GM19240 (cell line): ENCODE results near the gene MED13L.

Experiments used
- DNase-seq: peaks from one replicate; pipeline ENCODE4 v3.0.0; 2011; ENCODE audit warnings: low spot score; ENCODE audit not compliant: insufficient read length

Gene MED13L

GRCh38 chr12:116092776-116093175, 184.7 kb downstream of the MED13L start:
- no peak for DNase-seq

- DNase-seq, result no peak
Observed at GRCh38 chr12:116092162-116092561, 185.3 kb downstream of the MED13L start.

- no peak for DNase-seq
Observed at GRCh38 chr12:116091579-116091978, 185.9 kb downstream of the MED13L start.

GRCh38 chr12:116090516-116090915, 187.0 kb downstream of the MED13L start:
- no peak for DNase-seq

- no peak for DNase-seq
Observed at GRCh38 chr12:116089080-116089479, 188.4 kb downstream of the MED13L start.

- no peak for DNase-seq
Observed at GRCh38 chr12:116087962-116088361, 189.5 kb downstream of the MED13L start.

- DNase-seq, result no peak
Observed at GRCh38 chr12:116087399-116087798, 190.1 kb downstream of the MED13L start.

- no peak for DNase-seq
Observed at GRCh38 chr12:116080415-116080814, 197.1 kb downstream of the MED13L start.

GRCh38 chr12:116078396-116078795, 199.1 kb downstream of the MED13L start:
- DNase-seq, result no peak

- no peak for DNase-seq
Observed at GRCh38 chr12:116077431-116077830, 200.1 kb downstream of the MED13L start.

- DNase-seq, result no peak
Observed at GRCh38 chr12:116076399-116076798, 201.1 kb downstream of the MED13L start.

- DNase-seq, result no peak
Observed at GRCh38 chr12:116074686-116075085, 202.8 kb downstream of the MED13L start.

- DNase-seq, result no peak
Observed at GRCh38 chr12:116071555-116072230, 205.8 kb downstream of the MED13L start.

GRCh38 chr12:116070444-116070843, 207.0 kb downstream of the MED13L start:
- no peak for DNase-seq

GRCh38 chr12:116069943-116070342, 207.6 kb downstream of the MED13L start:
- no peak for DNase-seq

- no peak for DNase-seq
Observed at GRCh38 chr12:116068853-116069252, 208.6 kb downstream of the MED13L start.

GRCh38 chr12:116068371-116068770, 209.1 kb downstream of the MED13L start:
- no peak for DNase-seq

GRCh38 chr12:116067892-116068291, 209.6 kb downstream of the MED13L start:
- no peak for DNase-seq

- DNase-seq, result peak; percentile 23
Observed at GRCh38 chr12:116066381-116067230, 210.9 kb downstream of the MED13L start.

GRCh38 chr12:116065606-116066005, 211.9 kb downstream of the MED13L start:
- DNase-seq, result no peak

- DNase-seq, result no peak
Observed at GRCh38 chr12:116064493-116064892, 213.0 kb downstream of the MED13L start.

GRCh38 chr12:116062698-116063097, 214.8 kb downstream of the MED13L start:
- no peak for DNase-seq

- DNase-seq, result peak; percentile 8
Observed at GRCh38 chr12:116060764-116061163, 216.7 kb downstream of the MED13L start.
